Activated naive CD4-positive, alpha-beta T cell treated with anti-CD3 and anti-CD28 coated beads, Interleukin-2, amount 50 U/mL, for 72 hours (primary cell): Measurements from ENCODE around the gene MOV10. TPM values are rescaled to one million over a fixed set of nuclear protein-coding genes. Genes with fewer than 3 reads are reported as not detected.

ENCODE experiments used
- ATAC-seq, 2 donors: fragments of 150-1000 bp; cut with Tn5 transposase; 2 replicates each; pipeline ENCODE4 v1.10.0; 2021; ENCODE audit warnings: mild to moderate bottlenecking in 2 of 2, moderate library complexity in 2 of 2
- DNase-seq, 2 donors: peaks; one replicate each; pipeline ENCODE4 v3.0.0; 2021 to 2022; ENCODE audit warnings: low spot score in 2 of 2
- H3K27ac Mint-ChIP-seq, 2 donors: one replicate each; pipeline ENCODE4 v1.8.0; 2022; ENCODE audit warnings: mild to moderate bottlenecking in 2 of 2, mixed read lengths in 2 of 2
- H3K36me3 Mint-ChIP-seq, 2 donors: one replicate each; pipeline ENCODE4 v1.8.0; 2022; ENCODE audit warnings: mixed read lengths in 2 of 2
- H3K9me3 Mint-ChIP-seq, 2 donors: one replicate each; pipeline ENCODE4 v1.8.0; 2022; ENCODE audit warnings: mixed read lengths in 2 of 2
- total RNA-seq, 2 donors: library from RNA; stranded (reverse); gene quantifications; one replicate each; pipeline ENCODE4 v1.2.3, GENCODE V29; 2022

The MOV10 gene
- total RNA-seq, 2 donors from 2014 or later = 81.5 to 122 TPM

DNA sequence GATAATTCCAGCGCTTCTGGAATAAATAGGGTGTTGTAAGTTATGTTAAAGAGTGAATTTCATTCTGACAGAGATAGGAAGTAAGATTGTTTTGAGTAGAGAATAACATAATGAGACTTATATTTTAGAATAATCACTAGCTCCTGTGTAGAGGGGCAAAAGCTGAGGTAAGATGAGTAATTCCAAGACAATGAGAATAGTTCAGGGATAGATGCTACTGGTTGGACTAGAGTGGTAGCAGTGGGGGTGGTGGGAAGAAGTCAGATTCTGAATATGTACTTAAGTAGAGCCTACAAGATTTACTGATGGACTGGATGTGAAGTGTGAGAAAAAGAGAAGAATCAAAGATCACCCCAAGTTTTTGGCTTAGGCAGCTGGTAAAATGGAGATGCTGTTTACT is 23.3 kb upstream of the MOV10 start:
- H3K36me3 Mint-ChIP-seq = peaks cover 20 to 36% of the 10 kb centered on the region in 2 donors
- peaks cover 0 to 4% of the 10 kb centered on the region in 2 donors for H3K9me3 Mint-ChIP-seq
- H3K27ac Mint-ChIP-seq = peak overlapping the region; percentile 20 to 73
- ATAC-seq (peak; percentile 56 to 62), DNase-seq (no peak)

DNA sequence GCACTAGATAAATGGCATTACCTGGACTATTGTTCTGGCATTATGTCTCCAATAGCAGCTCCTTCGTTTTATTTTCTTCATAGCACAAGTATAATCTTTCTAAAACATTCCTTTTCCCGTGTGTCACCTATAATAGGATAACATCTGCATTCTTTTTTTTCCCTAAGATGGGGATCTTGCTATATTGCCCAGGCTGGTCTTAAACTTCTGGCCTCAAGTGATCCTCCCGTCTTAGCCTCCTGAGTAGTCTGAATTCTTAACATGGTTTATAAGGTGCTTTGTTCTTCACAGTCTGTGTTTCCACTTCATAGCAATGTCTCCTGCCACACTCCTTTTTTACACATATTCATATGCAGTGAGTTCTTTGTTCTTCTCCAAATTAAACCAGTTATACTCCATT is 8.6 kb upstream of the MOV10 start:
- H3K9me3 Mint-ChIP-seq = peaks cover 0 to 4% of the 10 kb centered on the region in 2 donors
- ATAC-seq = no peak
- H3K27ac Mint-ChIP-seq = no peak overlapping the region
- peaks cover 17 to 69% of the 10 kb centered on the region in 2 donors for H3K36me3 Mint-ChIP-seq
- no peak for DNase-seq

DNA sequence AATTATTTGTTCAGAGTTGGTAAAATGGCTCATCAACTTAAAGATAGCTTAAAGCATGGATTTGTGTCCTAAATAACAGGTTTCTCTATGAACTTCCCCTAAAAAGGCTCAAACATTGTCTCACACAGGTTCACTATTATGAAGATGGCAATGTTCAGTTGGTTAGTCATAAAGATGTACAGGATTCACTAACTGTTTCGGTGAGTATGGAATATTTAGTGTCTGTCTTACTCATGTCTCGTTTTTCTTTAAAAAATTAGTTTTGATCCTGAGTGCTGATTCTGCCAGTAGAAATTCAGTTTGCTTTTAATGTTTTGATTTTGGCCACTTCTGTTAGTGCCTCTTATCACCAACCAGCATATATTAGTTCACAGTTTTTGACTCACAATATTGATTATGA is 7.5 kb upstream of the MOV10 start:
- DNase-seq (no peak), ATAC-seq (peak; percentile 79 to 87)
- H3K27ac Mint-ChIP-seq = peak overlapping the region; percentile 80 to 97
- peaks cover 0 to 4% of the 10 kb centered on the region in 2 donors for H3K9me3 Mint-ChIP-seq
- H3K36me3 Mint-ChIP-seq = peaks cover 17 to 64% of the 10 kb centered on the region in 2 donors

DNA sequence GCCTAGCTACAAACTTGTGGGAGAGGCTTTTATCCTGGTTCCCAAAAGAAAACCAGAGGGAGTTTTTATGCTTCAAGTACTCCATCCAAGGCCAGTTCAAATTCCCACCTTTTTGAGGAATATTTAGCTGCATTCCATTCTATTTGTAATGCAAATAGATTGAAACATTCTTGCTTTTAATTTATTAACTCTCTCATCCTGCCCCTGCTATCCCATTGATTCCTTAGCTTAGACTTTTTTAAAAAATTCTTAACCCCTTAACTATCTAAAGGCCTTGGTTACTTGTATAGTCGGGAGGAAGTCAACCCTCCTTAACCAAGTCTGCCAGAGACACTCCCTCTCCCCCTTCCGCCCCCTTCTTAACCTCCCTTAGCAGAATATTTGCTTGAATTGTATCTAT is 2.5 kb upstream of the MOV10 start:
- H3K9me3 Mint-ChIP-seq = peaks cover 0 to 4% of the 10 kb centered on the region in 2 donors
- ATAC-seq = no peak
- peak overlapping the region in 1 of 2 donors; percentile 33 for H3K27ac Mint-ChIP-seq
- peaks cover 16 to 61% of the 10 kb centered on the region in 2 donors for H3K36me3 Mint-ChIP-seq
- no peak for DNase-seq

DNA sequence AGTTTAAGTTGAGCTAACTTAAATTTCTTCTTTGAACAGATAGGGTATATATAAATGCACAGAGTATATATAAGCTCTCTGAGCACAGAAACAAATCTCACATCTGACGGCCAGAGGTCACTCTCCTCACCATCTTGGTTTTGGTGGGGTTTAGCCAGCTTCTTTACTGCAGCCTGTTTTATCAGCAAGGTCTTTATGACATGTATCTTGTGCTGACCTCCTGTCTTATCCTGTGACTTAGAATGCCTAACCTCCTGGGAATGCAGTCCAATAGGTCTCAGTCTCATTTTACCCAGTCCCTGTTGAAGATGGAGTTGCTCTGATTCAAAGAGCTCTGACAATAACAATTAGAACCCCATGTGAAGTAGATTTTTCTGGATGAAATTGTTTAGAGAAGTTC is 1.6 kb upstream of the MOV10 start:
- Mint-ChIP-seq H3K9me3 (no peaks in the 10 kb centered on the region), H3K36me3 (peaks cover 12 to 52% of the 10 kb centered on the region in 2 donors), H3K27ac (no peak overlapping the region)
- ATAC-seq = no peak
- no peak for DNase-seq

DNA sequence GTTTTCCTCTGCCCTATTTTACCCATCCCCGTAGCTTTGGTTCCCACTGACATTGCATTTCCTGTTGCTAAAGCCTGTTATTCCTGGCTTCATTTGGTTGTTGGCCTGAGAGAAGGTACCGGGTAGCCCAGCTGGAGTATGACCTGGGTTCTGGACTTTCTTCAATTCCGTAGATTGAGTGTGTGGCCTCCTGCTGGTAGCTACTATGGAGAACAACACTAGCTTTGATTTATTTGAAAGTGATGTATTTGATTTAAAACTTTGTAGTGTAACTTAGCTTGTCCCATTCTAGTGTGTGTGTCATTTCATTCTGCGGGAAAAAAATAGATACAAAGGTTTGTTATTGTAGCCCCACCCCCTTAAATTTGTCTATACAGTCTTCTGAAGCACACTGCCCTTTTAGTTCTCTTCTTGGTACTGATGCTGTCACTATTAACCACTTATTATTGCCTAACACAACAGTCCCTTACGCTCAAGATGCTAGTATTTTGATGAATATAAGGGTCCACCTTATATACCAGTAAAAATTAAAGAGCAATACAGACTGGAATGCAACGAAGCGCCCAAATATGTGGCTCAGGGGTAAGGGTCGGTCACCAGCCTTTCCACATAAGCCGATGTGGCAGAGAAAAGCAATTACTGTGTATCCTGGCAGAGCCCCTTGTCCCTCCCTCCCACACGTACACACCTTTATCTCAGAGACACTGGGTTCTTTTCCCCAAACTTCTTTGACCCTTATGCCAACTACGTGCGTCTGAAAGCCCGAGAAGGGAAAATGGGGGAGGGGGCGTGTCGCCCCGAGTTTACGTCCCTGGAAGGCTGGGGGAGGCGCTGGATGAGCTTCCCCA is 643 bp upstream of the MOV10 start:
- H3K36me3 Mint-ChIP-seq = peaks cover 11 to 43% of the 10 kb centered on the region in 2 donors
- ATAC-seq (peak in 1 of 2 donors; percentile 23), DNase-seq (no peak)
- no peaks in the 10 kb centered on the region for H3K9me3 Mint-ChIP-seq
- peak overlapping the region; percentile 94 to 97 for H3K27ac Mint-ChIP-seq

DNA sequence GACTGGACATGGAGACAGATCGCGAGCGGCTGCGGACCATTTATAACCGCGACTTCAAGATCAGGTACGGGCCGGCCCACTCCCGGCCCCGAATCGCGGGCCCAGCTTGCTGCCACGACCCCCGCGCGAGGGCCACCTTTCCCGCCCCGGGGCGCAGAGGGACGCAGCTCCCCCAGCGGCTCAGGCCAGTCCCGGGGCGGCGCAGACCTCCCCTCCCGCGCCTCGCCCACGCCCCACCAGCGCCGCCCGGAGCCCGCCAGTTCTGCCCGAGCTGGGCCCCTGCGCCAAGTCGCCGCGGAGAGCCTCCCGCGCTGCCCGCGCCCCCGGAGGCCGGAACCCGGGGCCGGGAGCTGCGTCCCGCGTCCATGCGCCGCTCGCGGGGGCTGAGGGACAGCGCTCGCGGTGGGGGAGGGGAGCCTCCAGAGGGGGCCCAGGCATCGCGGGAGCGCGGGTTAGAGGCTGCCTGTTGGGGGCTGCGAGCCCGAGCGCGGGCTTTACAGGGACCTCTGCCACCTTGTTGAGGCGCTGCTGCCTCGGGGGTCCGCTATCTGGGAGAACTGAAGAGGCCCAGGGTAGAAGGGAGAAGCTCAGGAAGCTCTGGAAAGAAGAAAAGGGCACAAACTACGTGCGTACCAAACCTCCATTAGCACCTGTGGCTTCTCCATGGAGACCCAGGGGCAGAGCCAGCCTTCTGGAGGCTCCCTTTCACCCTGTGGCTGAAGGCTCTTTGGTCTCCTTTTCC is 698 bp downstream of the MOV10 start:
- DNase-seq (peak in 1 of 2 donors; percentile 51), ATAC-seq (peak; percentile 50 to 63)
- Mint-ChIP-seq H3K9me3 (no peaks in the 10 kb centered on the region), H3K27ac (peak overlapping the region; percentile 94 to 97), H3K36me3 (peaks cover 7 to 40% of the 10 kb centered on the region in 2 donors)

DNA sequence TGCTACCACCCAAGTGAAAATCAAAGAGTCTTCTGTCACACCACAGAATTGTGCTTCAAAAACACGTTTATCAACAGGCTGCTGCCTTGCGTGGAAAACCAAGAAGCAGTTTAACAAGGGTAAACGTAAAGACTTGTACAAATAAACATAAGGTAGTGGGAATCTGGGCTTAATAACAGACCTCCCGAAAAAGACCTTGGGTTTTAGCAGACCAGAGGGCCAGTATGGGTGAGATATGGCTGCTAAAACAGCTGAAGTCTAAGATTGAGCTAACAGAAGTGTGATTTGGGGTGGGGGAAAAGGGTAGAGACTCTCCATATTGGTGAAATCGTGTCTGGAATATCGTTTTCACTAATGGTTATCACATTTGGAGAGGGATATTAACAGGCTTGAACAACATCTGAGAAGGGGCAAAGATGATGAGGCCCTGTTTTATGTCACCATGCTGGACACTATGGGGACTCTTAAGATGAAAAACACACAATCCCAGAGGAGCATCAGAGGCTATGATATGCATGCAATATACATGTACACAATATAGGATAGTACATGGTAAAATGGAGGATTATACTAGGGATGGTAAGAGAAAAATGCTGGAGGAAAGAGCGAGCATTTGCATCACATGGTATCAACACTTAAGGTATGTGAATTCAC is 1.4 kb downstream of the MOV10 start:
- ATAC-seq (no peak), DNase-seq (no peak)
- H3K27ac Mint-ChIP-seq = peak overlapping the region; percentile 33 to 84
- H3K36me3 Mint-ChIP-seq = peaks cover 7 to 34% of the 10 kb centered on the region in 2 donors
- H3K9me3 Mint-ChIP-seq = no peaks in the 10 kb centered on the region

DNA sequence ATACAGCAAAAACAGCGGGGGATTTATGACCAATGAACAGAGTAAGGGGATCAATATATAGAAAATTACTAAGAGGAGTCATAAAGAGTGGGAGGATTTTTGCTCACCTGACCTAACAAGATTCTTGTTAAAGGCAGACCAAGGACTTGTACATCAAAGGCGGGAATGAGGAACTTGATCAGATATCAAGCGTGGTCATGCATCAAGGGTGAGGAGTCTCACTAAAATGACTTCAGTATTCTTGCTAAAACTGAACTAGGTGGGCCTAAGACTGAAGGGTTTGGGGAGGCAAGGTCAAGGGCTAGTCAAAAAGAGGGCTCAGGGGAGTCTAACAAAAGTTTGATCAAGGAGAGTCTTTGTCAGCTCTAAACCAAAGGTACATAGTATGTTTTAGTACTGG is 2.1 kb downstream of the MOV10 start:
- H3K27ac Mint-ChIP-seq = no peak overlapping the region
- H3K9me3 Mint-ChIP-seq = no peaks in the 10 kb centered on the region
- ATAC-seq = no peak
- peaks cover 7 to 29% of the 10 kb centered on the region in 2 donors for H3K36me3 Mint-ChIP-seq
- no peak for DNase-seq

DNA sequence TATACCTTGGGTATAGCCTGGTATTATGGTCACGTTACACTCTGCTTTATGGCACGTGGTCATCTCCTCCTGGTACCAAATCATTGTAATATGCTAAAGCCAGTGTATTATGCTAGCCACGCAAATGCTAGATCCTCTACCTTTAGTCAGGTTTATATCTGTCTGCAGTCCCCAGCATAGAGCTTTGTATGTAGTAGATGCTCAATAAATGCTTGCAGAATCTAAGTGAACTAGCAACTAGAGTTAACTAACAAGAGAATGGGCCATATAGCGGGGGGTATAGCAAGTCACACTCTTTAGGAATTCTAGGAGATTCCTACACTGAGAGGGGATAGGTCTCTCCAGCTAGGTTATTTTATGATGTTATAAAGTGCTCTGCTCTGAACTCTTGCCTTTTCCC is 3.0 kb downstream of the MOV10 start:
- ATAC-seq = no peak
- no peak overlapping the region for H3K27ac Mint-ChIP-seq
- peaks cover 7 to 29% of the 10 kb centered on the region in 2 donors for H3K36me3 Mint-ChIP-seq

DNA sequence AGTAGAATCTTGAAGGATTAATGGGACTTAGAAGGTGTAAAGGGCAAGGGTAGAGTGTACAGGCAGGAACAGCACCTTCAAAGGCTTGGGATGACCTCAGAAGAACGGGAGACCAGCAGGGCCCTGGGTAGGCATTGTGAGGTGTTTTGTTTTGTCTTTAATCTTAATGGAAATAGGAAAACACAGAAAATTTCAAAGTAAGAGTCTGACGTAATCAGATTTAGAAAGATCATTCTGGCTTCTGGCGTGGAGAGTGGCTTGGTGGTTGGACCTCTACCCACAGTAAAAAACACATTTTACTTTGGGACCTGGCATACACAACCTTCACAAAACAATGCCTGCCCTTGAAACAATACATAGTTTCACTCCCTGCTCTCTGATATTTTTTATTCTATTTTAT is 4.1 kb downstream of the MOV10 start:
- no peak for ATAC-seq
- H3K9me3 Mint-ChIP-seq = no peaks in the 10 kb centered on the region
- H3K36me3 Mint-ChIP-seq = peaks cover 7 to 29% of the 10 kb centered on the region in 2 donors
- H3K27ac Mint-ChIP-seq = no peak overlapping the region
- no peak for DNase-seq

More for the DNA sequence above, 3.0 kb downstream of the MOV10 start:
- H3K9me3 Mint-ChIP-seq = no peaks in the 10 kb centered on the region
- no peak for DNase-seq

DNA sequence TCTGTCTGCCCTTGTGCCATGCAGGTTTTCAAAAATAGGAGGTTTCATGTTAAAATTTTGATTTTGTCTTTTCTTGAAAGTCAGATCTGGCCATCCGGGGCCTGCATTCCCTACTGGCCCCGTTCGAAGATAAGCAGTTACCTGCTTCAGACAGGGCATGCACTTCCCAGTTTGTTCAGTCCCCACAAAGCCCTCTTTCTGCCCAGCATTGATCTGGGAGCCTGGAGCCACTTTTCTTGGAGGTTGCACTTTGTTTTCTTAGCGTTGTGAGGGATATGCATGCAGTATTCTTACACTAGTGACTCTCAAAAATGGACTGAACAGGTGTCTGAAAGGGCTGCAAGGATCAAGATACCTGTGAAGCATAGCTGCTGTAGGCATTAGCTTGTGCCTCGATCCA is 11.5 kb downstream of the MOV10 start:
- Mint-ChIP-seq H3K27ac (peak overlapping the region in 1 of 2 donors; percentile 72), H3K9me3 (no peaks in the 10 kb centered on the region), H3K36me3 (no peaks in the 10 kb centered on the region)
- ATAC-seq (no peak), DNase-seq (no peak)

DNA sequence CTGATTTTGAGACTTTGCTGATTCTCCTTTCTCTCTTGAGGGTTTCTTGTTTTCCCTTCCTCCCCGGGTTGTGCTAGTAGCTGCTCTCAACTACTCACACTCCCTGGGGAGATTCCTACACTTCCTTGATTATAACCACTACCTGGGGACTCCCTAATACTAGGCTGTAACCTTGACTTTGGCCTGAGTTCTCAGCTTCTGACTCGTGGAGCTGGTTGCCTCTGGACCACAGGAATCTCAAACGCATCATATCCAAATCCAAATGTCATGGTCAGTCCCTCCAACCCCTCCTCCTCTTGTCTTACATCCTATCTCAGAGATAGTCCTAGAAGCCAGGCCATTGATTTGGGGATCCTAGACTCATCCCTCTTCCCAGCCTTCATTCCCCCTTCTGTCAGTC is 12.0 kb downstream of the MOV10 start:
- H3K27ac Mint-ChIP-seq = peak overlapping the region; percentile 72 to 86
- ATAC-seq (peak in 1 of 2 donors; percentile 82), DNase-seq (no peak)
- no peaks in the 10 kb centered on the region for H3K36me3 Mint-ChIP-seq
- H3K9me3 Mint-ChIP-seq = no peaks in the 10 kb centered on the region

DNA sequence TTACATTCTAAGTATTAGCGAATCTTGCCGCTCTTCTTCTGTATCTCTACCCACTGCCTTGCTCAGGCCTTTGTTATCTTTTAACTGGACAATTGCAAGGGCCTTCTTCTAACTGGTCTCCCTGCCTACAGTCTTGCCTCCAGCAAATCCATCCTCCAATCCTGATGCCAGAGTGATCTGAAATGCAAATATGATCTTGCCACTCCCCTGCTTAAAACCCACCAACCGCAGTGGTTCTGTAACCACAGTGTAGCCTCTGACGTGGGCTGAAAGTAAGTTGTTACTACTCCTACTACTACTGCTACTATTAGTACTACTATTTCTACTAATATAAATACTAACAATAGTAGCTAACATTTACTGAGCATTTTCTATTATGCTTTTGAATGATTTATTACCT is 12.4 kb downstream of the MOV10 start:
- no peak for DNase-seq
- no peaks in the 10 kb centered on the region for H3K36me3 Mint-ChIP-seq
- ATAC-seq = peak in 1 of 2 donors; percentile 17
- peak overlapping the region; percentile 72 to 86 for H3K27ac Mint-ChIP-seq
- no peaks in the 10 kb centered on the region for H3K9me3 Mint-ChIP-seq

DNA sequence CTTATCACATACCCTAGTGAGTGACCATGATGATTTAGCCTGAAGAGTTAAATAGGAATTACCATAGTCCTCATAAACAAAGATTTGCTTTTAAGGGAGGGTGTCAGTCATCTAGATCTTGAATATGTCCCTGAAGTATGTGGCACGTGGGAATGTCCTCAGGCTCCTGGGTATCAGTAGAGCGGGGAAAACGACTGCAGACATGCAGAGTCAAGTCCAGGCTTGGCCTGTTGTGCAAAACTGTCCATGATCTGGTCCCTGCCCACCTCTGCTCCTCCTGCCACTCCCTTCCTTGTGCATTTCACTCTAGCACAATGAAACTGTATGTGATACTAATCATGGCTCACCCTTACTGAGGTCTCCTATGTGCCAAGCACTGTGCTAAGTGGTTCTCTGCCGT is 12.9 kb downstream of the MOV10 start:
- H3K27ac Mint-ChIP-seq = no peak overlapping the region
- no peaks in the 10 kb centered on the region for H3K9me3 Mint-ChIP-seq
- H3K36me3 Mint-ChIP-seq = no peaks in the 10 kb centered on the region
- no peak for DNase-seq
- ATAC-seq = no peak

DNA sequence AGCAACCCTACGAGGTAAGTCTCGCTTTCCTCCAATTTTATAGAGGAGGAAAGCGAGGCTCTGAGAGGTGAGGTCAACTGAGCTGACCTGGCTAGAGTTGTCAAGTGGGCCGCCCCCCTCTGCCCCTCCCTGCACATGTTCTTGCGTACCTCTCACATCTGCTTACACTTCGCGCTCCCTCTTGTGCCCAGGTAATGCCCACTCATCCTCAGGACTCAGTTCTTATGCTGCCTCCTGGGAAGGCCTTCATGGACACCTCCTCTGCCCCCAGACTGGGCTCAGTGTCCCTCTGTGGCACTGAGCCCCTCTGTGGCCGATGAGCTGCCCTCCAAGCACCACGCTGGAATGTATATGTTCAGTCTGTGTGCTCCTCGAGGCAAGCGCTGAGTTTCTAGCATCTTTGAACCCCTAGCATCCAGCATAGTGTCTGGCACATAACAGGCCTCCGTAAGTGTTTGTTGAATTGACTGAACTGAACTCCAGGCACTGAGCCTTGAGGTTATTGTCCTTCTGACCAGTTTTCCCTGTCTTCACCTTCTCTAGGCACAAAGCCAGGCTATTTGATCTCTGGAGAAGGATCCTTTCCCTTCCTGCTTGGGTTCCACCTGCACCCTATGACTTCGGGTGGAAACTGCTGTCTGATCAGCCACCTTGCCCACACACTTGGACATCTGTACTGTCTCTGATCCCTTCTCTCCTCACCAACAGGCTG is 13.5 kb downstream of the MOV10 start:
- H3K36me3 Mint-ChIP-seq = no peaks in the 10 kb centered on the region
- ATAC-seq (no peak), DNase-seq (no peak)
- peak overlapping the region in 1 of 2 donors; percentile 57 for H3K27ac Mint-ChIP-seq
- no peaks in the 10 kb centered on the region for H3K9me3 Mint-ChIP-seq
